Renal pelvis (tissue), 4 donors: ENCODE results near the gene SRPK2. TPM values are rescaled to one million over a fixed set of nuclear protein-coding genes. Genes with fewer than 3 reads are reported as not detected.
"Not testable (repeated sequence)": the region's sequence is repeated elsewhere in the genome, so short reads cannot be mapped to it uniquely, and the experiment has no call there.

Experiments
- DNase-seq: peaks from one replicate; pipeline ENCODE4 v3.0.0-alpha.2; 2013
- polyA plus RNA-seq, 3 donors: library from polyadenylated mRNA; unstranded; fragments of 120-200 nt; gene quantifications; one replicate each; pipeline ENCODE4 v1.2.1, GENCODE V29; 2013; ENCODE audit not compliant: insufficient read length in 3 of 3

Gene SRPK2
- polyA plus RNA-seq, 3 donors: 46.1 to 47.5 (median 47.4) TPM

DNA sequence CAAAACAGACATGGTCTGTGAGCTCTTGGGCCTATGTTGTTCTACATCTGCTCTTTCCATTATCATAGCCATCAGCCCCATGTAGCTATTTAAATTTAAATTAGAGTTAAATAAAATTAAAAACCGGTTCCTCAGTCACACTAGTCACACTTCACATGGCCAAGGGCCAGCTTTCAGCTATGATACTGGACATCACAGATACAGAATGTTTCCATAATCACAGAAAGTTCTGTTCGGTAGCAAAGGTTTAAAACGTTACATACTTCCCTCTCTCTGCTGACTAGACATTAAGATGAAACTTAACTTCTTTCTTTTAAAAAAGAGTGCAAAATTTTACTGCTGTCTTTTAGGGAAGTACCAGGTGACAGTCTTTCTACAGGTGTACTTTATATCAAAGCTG, 43.0 kb downstream of the SRPK2 start:
- no peak for DNase-seq

DNA sequence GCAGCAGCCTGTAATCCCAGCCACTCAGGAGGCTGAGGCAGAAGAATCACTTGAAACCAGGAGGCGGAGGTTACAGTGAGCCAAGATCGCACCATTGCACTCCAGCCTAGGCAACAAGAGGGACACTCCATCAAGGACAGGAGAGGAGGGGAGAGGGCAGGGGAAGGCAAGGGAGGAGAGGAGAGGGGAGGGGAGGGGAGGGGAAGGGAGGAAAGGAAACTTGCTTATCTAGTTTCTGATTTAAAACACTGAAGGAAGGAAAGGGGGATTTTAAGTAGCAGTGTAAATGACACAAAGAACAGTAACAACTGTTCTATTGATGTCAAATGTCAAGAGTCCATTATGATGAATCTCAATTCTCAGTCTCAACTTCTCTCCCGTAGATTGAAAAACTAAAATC, 43.7 kb downstream of the SRPK2 start:
- no peak for DNase-seq

DNA sequence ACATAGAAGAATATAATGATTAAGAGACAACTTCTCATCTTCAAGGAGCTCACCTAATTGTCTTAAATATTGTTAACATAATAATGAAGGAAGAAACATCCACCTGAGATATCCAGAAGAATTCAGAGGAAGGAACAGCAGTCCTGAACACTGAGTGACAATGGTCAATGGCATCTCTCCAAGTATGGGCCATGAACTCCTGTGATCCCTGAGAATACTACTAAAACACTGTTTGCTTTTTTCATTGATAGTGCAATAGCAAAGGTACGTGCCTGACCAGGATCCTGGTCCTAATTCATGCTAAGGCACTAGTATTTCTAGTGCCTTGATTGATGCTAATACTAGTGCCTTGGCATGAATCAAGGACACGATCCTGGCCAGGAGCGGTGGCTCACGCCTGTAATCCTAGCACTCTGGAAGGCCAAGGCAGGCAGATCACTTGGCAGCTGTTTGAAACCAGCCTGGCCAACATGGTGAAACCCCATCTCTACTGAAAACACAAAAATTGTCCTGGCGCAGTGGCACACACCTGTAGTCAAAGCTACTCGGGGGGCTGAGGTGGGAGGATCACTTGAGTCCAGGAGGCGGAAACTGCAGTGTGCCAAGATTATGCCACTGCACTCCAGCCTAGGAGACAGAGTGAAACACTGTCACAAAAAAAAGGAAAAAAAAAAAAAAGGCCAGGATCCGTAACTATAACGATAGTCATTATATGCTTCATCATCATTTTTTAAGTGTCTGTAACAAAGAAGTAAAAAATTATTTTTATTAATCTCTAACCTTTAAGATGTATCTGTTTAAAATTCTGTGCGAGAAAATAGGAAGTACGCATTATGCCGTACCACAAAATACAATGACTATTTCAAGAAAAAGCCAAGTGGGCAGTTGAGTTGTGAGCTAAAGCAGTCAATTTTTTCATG, 49.1 kb downstream of the SRPK2 start:
- no peak for DNase-seq

GRCh38 chr7:105337529-105337928, 51.2 kb downstream of the SRPK2 start:
- no peak for DNase-seq

- no peak for DNase-seq
Observed at GRCh38 chr7:105336009-105336408, 52.7 kb downstream of the SRPK2 start.

GRCh38 chr7:105332661-105333060, 56.1 kb downstream of the SRPK2 start:
- not testable (repeated sequence) for DNase-seq

- no peak for DNase-seq
Observed at GRCh38 chr7:105330526-105330925, 58.2 kb downstream of the SRPK2 start.

DNA sequence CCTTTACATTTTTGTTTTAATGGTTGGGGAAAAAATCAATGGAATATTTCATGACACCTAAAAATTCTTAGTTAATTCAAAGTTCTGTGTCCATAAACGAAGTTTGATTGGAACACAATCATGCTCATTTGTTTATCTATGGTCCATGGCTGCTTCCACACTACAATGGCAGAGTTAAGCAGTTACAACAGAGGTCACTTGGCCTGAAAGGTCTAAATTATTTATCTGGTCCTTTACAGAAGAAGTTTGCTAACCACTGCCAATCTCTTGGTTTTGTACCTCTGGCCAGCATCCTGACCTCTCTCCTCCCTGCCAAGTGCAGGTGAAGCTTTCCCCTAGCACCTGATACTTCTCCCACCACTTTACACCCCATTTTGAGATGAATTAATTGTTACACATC, 61.5 kb downstream of the SRPK2 start:
- DNase-seq: no peak

- no peak for DNase-seq
Observed at GRCh38 chr7:105325216-105325904, 63.4 kb downstream of the SRPK2 start.

DNA sequence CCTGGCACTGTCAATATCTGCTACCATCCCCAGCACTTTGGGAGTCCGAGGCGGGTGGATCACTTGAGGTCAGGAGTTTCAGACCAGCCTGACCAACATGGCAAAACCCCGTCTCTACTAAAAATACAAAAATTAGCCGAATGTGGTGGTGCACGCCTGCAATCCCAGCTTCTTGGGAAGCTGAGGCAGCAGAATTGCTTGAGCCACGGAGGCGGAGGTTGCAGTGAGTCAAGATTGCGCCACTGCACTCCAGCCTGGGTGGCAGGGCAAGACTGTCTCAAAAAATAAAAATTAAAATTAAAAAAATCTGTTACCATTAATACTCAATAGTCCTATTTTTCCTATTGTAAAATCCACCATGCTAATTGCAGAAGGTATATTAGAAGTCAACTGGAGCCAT, 64.1 kb downstream of the SRPK2 start:
- not testable (repeated sequence) for DNase-seq

DNA sequence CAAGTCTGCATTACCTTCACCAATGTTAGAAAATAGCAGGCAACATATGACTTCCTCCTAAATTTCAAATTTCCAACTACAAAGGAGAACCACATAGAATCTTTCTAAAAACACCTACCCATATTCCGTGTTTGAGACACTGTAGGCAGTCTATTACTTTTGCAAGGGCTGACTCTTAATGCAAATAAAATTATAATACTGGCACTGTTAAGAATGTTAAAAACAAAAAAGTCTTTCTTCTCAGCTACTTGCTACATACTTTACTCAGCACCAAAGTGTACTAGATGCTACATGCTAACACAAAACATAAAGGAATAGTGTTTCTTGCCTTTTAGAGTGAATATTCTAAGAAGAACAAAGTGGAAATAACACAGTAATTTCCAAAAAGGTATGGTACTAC, 65.4 kb downstream of the SRPK2 start:
- no peak for DNase-seq

- no peak for DNase-seq
Observed at GRCh38 chr7:105322655-105323277, 66.0 kb downstream of the SRPK2 start.

DNA sequence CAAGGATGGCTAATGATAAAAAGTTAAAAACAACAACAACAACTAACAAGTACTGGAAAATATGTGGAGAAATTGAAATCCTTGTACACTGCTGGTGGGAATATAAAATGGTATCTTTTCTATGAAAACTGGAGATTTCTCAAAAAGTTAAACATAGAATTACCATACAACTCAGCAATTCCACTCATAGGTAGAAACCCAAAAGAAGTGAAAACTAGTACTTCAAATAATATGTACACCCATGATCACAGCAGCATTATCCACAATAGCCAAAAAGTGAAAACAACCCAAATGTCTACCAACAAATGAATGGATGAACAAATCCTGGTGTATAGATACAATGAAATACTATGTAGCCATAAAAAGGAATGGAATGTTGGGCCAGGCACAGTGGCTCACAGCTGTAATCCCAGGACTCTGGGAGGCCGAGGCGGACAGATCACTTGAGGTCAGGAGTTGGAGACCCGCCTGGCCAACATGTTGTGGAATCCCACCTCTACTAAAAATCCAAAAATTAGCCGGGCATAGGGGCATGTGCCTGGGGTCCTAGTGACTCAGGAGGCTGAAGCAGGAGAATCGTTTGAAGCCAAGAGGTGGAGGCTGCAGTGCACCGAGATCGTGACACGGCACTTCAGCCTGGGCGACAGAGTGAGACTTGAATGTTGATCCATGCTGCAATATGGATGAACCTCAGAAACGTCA, 66.8 kb downstream of the SRPK2 start:
- no peak for DNase-seq

DNA sequence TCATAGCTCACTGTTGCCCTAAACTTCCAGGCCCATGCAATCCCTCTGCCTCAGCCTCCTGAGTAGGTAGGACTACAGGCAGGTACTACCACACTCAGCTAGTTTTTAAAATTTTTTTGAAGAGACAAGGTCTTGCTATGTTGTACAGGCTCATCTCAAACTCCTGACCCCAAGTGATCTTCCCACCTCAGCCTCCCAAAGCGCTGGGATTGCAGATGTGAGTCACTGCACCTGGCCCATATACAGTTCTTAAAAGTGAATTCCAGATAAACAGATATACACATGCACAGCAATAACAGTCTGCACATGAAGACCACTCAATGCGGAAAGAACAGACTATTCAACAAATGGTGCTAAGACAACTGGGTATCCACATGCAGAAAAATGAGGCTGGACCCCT, 67.8 kb downstream of the SRPK2 start:
- DNase-seq: no peak

DNA sequence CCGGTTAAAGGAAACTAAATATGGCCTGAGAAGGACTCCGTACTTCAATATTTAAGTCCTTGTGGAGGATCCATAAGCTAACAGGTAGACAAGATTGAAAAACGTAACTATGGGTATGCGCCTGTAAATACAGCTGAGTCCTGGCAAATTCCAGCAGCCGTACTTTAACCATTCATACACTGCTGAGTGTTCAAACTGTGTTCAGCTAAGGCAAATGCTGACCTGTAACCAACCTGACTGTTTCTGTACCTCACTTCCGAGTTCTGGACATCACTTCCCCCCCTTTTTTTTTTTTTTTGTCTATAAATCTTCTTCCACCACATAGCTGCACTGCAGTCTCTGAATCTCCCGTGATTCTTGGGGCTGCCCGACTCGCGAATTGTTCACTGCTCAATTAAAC, 69.1 kb downstream of the SRPK2 start:
- no peak for DNase-seq

GRCh38 chr7:105316578-105317344, 72.0 kb downstream of the SRPK2 start:
- DNase-seq: no peak

GRCh38 chr7:105315357-105315756, 73.4 kb downstream of the SRPK2 start:
- DNase-seq: no peak

GRCh38 chr7:105309235-105310169, 79.2 kb downstream of the SRPK2 start:
- peak; percentile 30 for DNase-seq

GRCh38 chr7:105307163-105307672, 81.5 kb downstream of the SRPK2 start:
- DNase-seq: no peak

DNA sequence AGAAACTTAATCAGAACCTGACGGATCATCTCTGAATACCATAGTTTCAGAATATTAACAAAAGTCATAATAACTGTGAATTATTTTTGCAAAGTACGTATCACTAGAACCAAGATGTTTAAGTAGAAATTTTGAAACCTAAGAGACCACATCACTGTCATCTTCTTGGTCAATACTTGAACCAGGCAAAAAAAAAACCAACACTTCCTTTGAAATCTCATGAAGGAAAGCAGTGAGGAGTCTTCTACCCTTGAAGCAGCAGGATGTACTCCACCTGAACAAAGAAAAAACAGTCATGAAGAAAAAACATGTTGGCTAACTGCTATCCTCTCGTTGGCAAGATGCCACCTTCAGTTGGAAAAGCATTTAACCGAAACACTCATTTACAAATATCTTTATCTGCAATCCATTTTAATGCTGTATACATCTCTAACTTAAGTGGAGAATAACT, 82.4 kb downstream of the SRPK2 start:
- no peak for DNase-seq
